NOMO-1 treated with DMSO at 0.1 percent for 48 hours (cell line): ENCODE measurements around the gene PLEKHF1.

Experiments
- DNase-seq: peaks from one replicate; lab custom pipeline; 2025; ENCODE audit not compliant: unreplicated experiment; lab: John Stamatoyannopoulos, UW

The PLEKHF1 gene

DNA sequence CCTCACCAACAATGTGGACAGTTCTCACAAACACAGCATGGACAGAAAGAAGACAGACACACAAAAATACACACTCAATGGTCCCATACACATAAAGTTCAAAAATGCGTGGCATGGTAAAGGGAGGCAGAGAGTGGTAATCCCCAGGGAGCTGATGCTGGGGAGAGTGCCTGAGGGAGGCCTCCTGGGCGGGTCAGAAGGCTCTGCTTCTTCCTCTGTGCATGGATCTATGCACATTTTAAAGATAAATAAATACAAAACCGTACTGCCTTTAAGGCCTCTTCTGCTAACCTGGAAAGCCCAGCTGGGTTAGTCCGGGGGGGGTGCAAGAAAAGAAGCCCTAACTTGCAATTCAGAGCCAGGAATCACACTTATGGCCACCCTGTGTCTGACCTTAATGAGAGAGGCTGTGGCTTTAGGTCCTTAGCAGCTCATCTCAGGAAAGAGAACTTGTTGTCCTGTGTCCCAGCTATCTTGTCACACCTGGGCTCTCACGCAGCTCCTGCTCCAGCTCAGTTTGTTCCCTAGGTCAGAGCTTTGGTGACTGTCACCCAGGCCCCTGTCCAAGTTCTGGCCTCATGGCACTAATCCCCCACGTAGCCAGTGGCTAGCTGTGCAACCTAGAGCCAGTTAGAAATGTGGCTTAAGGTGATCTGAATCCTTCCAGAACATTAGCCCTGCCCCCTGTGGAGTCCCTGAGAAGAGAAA is 30.7 kb upstream of the PLEKHF1 start:
- DNase-seq, result no peak

DNA sequence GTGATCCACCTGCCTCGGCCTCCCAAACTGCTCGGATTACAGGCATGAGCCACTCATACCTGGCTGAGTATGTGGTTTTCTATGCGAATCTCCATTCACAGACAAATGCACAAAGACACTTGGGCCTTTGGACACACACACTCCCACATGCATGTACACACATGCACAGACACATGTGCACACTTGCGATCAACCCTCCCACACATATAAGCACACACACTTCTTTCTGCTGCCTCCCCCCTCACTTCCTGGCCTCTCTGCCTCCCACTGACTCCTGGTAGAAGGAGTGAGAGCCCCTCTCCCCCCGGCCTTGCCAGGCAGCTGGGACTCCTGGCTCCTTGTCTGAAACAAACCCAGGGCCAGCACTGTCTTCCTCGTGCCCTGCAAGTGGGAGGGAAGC is 29.3 kb upstream of the PLEKHF1 start:
- DNase-seq, result no peak

DNA sequence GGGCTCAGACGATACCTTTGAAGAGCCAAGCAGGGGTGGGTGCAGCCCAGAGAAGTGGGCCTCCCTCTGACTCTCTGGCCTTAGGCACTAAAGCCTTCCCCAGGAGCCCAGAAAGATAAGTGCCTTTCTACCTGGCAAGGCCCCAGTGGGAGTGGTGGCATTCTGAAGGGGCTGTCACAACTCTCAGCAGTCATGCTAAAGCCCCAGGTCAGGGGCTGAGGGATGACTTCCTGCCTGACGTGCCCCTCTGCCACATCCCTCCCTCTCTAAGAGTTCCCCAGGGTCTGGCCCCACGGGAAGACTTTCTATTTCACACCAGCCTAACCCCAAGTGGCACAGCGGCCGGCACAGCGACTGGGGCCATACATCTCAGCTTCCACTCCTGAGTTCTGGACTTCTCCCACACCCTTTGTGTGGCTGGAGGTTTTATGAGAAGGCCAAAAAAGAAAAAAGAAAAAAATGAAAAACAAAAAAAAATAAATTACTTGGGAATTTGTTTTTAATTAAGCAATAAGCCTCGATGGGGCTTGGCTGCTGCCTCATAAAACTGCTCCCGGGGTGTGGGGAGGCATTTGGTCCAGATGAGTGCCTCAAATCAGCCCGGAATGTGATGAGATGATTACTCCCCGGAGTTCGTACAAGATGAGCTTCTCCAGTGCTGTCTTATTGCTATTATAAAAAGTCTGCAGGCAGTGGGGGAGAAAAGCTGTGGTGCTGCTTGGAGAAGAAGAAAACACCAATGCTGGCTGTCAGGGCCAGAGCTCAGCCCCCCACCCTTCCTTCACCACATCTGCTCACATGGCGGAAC is 28.5 kb upstream of the PLEKHF1 start:
- no peak for DNase-seq

DNA sequence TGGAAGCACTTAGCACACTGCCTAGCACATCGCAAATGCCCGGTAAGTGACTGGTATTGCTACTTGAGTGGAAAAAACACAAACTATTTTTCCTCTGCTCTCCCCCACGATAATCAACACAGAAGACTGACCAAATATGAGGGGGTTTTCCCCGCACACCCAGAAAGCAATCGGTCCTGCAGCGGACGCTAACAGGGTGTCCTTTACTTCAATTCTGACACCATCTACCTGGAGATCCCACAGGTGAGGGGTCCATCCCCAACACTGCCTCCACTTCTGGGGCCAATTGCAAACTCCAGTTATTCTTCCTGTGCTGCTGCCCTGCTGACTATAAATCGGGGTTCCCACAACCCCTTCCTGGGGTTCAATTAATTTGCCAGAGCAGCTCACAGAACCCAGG is 26.2 kb upstream of the PLEKHF1 start:
- no peak for DNase-seq

DNA sequence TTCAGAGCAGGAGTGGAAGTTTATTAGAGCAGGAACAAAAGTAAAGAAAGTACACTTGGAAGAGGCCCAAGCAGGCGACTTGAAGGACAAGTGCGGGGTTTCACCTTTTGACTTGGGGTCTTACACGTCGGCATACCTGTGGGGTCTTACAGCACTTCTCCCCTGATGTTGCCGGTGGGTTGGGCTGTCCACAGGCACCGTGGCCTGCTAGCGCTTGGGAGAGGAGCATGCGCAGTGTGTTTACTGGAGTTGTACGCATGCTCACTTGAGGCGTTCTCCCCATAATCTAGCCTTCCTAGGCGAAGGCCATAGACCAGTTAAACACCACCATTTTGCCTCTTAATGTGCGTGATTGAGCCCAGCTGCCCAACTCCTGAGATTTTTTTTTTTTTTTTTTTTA is 25.0 kb upstream of the PLEKHF1 start:
- DNase-seq, result no peak

DNA sequence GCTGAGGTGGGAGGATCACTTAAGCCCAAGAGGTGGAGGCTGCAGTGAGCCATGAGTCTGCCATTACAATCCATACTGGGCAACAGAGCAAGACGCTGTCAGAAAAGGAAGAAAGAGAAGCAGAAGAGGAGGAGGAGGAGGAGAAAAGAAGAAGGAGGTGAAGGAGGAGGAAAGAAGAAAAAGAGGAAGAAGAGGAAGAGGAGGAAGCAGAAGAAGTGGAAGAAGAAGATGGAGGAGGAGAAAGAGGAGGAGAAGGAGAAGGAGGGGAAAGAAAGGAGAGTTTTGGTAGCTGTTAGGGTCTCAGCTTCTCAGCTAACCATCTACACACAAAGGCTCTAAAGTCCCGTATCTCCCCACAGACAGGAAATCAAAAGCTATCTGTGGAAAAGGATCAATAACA is 23.7 kb upstream of the PLEKHF1 start:
- no peak for DNase-seq

- no peak for DNase-seq
These were observed 21.8 kb upstream of the PLEKHF1 start for GRCh38 chr19:29643361-29643935.

DNA sequence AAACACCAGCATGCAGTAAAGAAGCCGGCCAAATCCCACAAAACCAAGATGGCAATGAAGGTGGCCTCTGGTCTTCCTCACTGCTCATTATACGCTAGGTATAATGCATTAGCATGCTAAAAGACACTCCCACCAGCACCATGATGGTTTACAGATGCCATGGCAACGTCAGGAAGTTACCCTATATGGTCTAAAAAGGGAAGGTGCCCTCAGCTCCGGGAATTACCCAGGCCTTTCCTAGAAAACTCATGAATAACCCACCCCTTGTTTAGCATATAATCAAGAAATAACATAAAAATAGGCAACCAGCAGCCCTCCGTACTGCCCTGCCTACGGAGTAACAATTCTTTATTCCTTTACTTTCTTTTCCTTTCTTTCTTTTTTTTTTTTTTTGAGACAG is 21.1 kb upstream of the PLEKHF1 start:
- no peak for DNase-seq

DNA sequence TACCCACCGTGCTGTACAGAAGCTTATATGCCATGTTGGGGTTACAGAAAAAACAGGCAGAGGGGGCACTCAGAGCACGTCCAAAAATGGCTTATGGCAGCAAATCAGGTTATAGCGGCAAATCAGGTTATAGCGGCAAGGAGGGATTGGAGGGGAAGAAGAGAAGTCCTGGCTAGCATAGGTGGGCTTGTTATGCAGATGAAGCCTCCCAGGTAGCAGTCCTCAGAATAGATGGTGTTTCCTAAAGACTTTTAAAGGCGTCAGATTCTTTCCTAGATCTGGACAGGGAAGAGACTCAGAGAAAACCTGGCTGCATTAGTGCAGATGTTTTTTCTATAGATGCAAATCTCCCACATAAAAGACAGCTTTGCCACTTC is 19.8 kb upstream of the PLEKHF1 start:
- no peak for DNase-seq

GRCh38 chr19:29645911-29646310 is 19.4 kb upstream of the PLEKHF1 start:
- peak; percentile 13 for DNase-seq

DNA sequence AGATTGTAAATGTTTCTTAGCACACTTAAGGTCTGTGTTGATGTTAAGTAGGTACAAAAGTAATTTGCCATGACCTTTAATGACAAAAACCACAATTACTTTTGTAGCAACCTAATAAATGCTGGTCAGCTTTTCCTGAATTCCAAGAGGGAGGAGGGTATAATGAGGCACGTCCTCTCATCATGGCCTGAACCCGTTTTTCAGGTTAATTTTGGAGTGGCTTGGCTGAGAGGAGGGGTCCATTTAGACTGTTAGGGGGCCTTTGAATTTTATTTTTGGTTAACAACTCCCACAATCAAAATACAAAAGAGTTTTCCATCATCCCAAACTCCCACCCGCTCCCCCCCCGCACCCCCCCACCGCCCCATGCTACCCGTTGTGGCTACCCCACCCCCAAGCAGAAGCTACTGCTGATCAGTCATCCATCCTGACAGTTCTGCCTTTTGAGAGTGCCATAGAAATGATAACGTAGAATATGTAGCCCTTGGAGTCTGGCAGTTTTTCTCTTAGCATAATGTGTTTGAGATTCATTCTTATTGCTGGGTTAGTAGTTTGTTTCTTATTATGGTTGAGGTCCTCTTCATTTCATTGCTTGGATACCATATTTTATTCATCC is 14.4 kb upstream of the PLEKHF1 start:
- no peak for DNase-seq

DNA sequence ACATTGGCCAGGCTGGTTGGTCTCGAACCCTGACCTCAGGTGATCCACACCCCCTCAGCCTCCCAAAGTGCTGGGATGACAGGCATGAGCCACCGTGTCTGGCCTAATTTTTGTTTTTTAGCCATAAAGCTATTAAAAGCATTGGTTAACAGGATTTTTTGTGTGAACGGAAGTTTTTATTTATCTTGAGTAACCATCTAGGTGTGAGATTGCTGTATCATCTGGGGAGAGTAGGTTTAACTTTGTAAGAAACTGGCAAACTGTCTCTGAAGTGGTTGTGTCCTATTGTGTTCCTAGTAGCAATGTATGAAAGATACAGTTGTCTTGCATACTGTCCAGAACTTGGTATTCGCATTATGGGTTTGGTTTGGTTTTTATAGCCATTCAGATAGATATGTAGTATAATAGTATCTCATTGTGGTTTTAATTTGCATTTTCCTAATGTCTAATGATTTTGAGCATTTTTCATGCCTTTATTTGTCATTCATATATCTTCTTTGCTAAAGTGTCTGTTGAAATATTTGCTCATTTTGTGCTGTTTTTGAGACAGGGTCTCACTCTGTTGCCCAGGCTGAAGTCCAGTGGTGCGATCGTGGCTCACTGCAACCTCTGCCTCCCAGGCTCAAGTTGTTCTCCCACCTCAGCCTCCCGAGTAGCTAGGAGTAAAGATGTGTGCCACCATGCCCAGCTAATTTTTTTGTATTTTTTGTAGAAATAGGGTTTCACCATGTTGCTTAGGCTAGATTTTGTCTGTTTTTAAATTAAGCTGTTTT is 13.5 kb upstream of the PLEKHF1 start:
- DNase-seq, result no peak

GRCh38 chr19:29653398-29653797 is 11.9 kb upstream of the PLEKHF1 start:
- DNase-seq, result no peak

DNA sequence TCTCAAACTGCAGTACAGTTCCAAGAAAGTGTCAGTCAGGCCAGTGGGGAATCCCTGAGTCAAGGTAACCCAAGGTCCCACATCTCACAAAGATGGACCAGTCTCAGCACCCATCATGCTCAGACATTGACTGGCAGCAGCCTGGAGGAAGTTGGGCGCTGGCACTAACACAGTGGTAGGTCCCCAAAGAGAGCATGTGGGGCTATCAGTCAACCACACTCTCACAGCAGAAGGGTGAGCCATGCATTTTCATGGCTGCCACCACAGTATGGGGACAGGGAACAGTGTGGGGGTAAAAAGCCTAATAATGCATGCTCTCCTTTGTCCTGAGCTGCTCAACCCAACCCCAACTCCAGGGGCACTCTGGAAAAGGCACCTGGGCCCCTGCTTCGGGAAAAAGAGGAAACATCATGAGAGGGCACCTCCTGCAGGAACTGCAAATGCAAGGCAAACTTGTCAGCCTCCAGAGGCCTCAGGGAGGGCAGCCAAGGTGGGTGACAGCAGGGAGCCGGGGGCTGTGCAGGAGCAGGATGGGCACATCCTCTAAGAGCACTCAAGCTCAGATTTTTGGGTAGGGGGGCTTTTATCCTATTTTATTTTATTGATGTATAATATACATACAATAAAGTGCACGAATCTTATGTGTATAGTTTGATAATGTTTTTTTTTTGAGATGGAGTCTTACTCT is 9.5 kb upstream of the PLEKHF1 start:
- no peak for DNase-seq

GRCh38 chr19:29658221-29658991 is 6.9 kb upstream of the PLEKHF1 start:
- DNase-seq, result no peak

DNA sequence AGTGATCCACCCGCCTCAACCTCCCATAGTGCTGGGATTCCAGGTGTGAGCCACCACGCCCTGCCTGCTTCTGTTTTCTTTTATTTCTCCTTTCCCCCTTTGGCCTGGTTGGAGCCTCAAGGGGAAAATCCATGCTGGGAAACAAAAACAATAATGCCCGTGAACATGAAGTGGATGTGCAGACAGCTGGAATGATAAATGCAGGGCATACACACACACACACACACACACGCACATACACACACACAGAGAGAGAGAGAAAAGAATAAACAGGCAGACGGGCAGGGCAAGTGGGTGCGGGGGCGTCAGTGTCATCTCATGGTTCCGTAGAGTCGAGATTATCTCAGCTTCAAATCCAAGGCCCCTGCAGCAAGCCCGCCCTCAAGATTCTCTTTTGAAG is 4.4 kb upstream of the PLEKHF1 start:
- DNase-seq, result no peak

DNA sequence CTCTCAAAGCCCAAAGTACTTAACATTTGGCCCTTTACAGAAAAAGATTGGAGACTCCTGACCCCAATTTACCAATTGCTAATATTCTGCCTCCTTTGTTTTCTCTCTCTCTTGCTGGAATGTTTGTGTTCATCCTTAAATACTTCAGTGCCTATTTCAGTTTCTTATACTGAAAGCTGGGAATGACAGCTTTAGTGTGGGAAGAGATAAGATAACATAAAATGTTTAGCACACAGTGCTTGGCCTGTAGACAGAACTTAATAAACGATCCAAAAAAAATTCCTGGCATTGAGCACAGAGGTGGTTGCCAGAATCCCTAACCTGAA is 3.0 kb upstream of the PLEKHF1 start:
- no peak for DNase-seq

DNA sequence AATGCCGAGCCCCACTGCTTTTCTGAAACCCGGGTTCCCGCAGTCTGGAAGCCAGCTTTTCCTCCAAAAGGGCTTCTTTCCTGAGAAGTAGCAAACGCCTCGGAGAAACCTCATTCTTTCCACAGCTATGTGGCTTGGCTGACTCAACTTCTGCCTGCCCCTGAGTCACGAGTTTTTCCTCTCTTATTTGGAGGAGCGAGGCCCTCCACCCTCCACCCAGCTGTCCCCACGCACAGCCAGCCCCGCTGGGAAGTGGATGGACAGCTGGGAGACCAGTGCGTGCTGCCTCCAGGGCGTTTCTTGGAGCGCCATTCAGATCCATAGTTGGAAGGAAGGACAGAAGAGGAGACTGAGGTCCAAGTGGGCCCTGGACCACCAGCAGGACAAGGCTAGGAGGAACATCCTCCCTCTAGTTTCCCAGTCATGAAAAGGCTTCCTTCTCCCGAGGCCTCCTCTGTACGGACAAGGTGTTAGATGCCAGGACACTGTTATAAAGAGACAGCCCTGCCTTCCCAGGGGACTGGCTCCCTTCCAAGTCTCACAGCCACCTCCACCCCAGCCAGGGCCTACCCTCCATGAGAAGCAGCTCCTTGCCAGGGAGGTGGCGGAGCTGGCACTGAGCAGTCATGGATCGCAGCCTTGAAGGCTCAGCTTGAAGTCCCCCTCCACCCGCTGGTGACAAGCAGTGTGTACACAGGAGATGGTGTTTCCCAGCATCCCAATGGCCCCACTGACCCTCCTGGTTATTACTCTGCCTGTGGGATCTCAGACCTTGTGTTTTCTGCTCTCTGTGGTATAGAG is 2.5 kb upstream of the PLEKHF1 start:
- no peak for DNase-seq
